GM18907 (cell line): ENCODE data around the gene KRTAP1-1.
"Not testable (repeated sequence)": the region's sequence is repeated elsewhere in the genome, so short reads cannot be mapped to it uniquely, and the experiment has no call there.

ENCODE experiments used
- ATAC-seq: cut with Tn5 transposase; IDR thresholded peaks from one replicate; pipeline ENCODE4 v1.9.1; 2021; ENCODE audit warnings: mild to moderate bottlenecking, moderate library complexity; ENCODE audit not compliant: unreplicated experiment

KRTAP1-1 gene

GRCh38 chr17:41057547-41057946 lies 16.3 kb upstream of the KRTAP1-1 start:
- no peak for ATAC-seq

- not testable (repeated sequence) for ATAC-seq
Observed at GRCh38 chr17:41055130-41055529, 13.9 kb upstream of the KRTAP1-1 start, which contains the start of gene KRTAP2-2. TSS of gene KRTAP2-2 (minus strand) at chr17:41055230. CDS start at chr17:41055211, 19 bp downstream.

DNA sequence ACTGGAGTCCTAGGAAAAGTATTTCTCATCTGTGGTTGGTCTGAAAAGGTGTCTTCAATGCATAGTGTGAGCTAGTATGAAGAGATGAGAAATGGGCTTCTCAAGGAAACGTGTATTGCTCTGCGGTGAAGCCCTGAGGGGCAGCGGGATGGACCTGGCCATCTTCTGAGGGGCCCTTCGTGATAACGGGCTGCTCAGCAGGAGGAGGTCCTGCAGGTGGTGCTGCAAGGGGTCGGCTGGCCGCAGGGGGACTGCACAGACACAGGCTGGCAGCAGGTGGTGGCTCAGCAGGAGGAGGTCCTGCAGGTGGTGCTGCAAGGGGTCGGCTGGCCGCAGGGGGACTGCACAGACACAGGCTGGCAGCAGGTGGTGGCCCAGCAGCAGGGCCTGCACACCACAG lies 13.3 kb upstream of the KRTAP1-1 start:
- not testable (repeated sequence) for ATAC-seq

- ATAC-seq = no peak
Observed at GRCh38 chr17:41054025-41054424, 12.8 kb upstream of the KRTAP1-1 start.

GRCh38 chr17:41052566-41052965 lies 11.3 kb upstream of the KRTAP1-1 start:
- ATAC-seq = no peak

- ATAC-seq = no peak
Observed at GRCh38 chr17:41049110-41049509, 7.9 kb upstream of the KRTAP1-1 start.

- no peak for ATAC-seq
Observed at GRCh38 chr17:41048441-41048840, 7.2 kb upstream of the KRTAP1-1 start.

DNA sequence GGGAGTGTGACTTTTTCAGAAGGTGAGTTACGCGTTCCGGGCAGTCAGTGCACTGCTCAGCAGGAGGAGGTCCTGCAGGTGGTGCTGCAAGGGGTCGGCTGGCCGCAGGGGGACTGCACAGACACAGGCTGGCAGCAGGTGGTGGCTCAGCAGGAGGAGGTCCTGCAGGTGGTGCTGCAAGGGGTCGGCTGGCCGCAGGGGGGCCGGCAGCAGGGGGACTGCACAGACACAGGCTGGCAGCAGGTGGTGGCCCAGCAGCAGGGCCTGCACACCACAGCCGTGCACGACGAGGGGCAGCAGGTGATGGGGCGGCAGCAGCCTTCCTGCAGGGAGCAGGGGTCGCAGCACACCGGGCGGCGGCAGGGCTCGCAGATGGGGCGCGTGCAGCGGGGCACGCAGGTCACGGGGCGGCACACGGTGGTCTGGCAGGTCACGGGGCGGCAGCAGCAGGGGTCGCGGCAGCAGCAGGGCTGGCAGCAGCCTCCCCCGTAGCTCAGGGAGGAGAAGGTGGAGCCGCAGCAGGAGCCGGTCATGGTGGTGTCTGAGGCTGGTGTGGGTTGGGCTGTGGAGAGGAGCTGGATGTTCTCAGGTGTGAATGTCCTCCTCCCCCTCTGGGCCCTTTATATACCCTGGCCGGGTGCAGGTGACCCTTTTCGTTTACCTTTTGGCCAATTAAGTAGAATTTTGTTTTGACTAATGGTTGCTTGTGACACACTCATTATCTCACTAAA lies 5.7 kb upstream of the KRTAP1-1 start, which contains the start of gene KRTAP2-1:
Gene KRTAP2-1 (minus strand): TSS at position 582 of the 731 bp plus-strand sequence. CDS start 49 bp downstream, at position 533.
- ATAC-seq = not testable (repeated sequence)

DNA sequence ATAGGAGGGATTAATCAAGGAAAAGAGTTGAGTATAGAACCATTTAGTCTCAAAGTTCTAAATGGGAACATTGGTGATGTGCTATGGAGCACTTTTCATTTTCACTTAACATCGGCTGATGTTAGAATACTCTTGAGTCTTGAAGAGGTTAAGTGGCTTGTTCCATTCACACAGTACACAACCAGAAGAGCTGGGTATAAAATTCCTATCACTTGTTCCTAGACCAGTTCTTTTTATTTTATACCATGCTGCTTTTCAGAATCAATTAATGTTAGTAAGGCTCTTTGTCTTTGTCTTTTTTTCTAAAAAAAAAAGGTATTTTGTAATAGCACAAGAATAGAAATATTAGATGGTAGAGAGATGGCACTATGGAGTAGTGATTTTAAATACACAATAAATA lies 1.7 kb upstream of the KRTAP1-1 start:
- ATAC-seq = no peak

GRCh38 chr17:41037853-41038350 lies 3.3 kb downstream of the KRTAP1-1 start:
- ATAC-seq = no peak

- ATAC-seq = not testable (repeated sequence)
Observed at GRCh38 chr17:41034346-41034935, 6.8 kb downstream of the KRTAP1-1 start, which contains the start of gene KRTAP1-3. TSS of gene KRTAP1-3 (minus strand) at chr17:41034874. CDS start at chr17:41034821, 53 bp downstream.

DNA sequence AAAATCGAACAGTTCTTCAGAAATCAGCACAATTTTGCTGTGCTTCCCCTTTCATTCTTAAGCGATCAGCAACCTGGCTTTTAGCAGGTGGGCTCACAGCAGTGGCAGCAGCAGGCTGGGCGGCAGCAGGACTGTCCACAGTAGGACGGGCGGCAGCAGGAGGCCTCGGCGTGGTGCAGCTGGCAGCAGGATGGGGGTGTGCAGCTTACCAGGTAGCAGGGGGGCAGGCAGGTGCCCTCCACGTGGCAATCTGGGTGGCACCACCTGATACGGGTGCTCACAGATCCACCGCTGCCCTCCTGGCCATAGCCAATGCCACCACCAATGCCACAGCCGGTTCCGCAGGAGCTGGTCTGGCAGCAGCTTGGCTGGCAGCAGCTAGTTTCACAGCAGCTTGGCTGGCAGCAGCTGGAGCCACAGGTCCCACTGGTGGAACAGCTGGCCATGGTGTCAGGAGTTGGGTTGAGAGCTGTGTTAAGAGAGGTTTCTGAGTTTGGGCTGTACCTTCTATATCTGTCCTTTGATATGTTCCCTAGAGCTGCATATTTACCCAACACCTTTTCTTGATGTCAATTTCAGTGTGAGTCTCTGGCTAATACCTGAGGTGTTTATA lies 11.5 kb downstream of the KRTAP1-1 start, which contains the start of gene KRTAP1-4:
Gene KRTAP1-4 (minus strand): TSS at position 563 of the 613 bp plus-strand sequence. CDS start 117 bp downstream, at position 446.
- ATAC-seq = no peak

DNA sequence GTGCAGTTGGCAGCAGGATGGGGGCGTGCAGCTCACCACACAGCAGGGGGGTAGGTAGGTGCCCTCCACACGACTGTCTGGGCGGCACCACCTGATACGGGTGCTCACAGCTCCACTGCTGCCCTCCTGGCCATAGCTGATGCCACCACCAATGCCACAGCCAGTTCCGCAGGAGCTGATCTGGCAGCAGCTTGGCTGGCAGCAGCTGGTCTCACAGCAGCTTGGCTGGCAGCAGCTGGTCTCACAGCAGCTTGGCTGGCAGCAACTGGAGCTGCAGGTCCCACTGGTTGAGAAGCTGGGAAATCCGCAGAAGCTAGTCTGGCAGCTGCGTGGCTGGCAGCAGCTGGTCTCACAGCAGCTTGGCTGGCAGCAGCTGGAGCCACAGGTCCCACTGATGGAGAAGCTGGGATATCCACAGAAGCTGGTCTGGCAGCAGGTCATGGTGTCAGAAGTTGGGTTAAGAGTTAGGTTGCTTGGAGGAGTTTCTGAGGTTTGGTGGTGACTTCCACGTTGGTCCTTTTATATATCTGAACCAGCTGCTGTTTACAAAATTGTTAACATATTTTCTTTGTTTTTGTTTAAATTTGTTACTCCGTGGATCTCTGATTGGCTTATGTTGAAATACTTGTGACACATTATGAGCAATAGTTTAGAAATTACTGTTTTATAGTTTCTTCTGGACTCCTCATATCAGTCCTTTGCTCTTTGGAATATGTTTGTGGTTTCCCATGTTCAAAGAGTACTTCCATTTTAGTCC lies 14.4 kb downstream of the KRTAP1-1 start, which contains the start of gene KRTAP1-5:
Gene KRTAP1-5 (minus strand): TSS at position 494 of the 757 bp plus-strand sequence. CDS start 53 bp downstream, at position 441.
- ATAC-seq = no peak

DNA sequence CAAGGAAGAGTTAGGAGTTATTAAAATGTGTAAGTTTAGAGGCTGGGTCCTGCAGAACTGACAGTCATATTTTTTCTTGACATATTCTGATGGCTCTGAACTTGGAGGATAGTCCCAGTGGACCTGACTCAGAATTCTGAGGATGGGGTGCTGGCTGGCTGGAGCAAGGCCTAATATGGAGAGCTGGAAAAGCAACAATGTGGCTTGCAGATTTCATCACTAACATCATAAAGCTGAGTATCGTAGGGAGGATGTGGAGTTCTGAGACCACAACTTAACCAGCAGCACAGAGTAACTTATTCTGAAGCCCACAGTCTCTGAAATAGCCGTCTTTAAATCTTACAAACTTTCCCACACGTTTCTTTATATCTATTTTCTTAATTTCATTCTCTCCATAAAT lies 16.6 kb downstream of the KRTAP1-1 start:
- ATAC-seq = no peak

DNA sequence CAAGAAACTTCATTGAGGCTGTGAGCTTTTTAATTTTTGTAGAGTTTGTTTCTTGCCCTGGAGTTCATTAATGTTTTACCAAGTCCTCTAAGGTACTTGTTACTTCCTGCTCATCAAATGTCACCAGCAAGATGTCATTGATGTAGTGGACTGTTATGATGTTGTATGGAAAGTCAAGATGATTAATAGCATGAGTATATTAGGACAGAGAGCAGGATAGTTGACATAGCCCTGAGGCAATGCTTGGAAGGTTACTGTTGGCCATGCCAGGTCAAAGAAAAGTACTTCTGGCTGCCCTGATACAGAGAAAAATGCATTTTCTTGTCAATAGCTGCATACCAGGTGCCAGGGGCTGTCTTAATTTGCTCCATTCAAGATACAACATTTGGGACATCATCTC lies 20.9 kb downstream of the KRTAP1-1 start:
- no peak for ATAC-seq

DNA sequence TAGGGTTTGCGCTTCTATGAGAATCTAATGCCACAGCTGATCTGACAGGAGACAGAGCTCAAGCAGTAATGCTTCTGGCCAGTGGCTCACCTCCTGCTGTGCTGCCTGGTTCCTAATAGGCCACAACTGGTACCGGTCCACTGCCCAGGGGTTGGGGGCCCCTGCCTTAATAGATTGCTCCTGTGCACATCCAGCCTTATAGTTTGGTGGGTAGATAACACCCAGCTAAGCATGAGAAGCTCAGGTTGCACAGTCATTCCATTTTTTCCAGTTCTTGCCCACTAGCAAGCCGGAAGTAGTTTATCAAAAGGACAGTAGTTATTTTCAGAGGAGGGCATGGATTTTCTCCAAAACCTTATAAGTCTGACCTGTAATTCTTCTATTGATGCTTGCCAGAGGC lies 21.8 kb downstream of the KRTAP1-1 start:
- ATAC-seq = no peak

GRCh38 chr17:41018541-41018940 lies 22.7 kb downstream of the KRTAP1-1 start:
- ATAC-seq = no peak

DNA sequence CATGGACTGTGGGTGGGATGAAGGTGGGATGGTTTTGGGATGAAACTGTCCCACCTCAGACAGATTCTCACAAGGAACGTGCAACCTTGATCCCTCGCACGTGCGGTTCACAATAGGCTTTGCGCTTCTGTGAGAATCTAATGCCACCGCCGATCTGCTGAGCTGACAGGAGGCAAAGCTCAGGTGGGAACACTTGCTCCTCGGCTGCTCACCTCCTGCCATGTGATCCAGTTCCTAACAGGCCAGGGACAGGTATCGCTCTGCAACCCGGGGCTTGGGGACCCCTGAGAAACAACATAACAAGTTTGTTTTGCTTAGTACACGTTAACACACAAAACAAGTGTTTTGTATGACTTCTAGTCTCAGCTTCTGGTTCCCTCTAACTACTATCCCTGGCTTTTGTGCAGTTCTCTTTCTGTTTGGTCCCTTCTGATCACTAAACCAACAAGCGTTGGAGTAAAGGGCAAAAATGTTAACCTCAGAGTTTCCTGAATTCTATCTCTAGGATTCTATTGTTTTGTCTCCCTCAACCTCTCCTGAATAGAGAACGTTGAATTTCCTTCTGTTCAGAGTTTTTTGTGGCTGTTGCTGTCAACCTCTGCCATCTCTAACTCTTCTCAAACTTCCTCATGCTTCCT lies 24.6 kb downstream of the KRTAP1-1 start:
- ATAC-seq = no peak

DNA sequence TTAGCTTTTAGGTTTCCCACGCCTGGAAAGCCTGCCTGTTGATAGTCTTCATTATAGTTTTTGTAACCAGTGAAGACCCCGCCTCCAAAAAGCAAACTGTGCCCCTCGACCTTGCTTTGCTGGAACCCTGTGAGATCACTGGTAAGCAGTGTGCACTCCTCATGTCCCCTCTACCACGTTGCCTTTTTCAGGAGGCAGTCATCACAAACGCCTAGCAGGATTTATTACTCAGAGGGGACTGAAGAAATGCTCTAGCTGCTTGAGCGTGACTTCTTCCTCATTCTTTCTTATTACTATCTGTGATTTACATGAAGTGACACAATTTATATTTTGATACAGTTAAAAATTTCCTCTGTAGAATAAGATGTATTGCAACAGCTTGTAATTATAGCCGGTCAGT lies 25.8 kb downstream of the KRTAP1-1 start:
- no peak for ATAC-seq

DNA sequence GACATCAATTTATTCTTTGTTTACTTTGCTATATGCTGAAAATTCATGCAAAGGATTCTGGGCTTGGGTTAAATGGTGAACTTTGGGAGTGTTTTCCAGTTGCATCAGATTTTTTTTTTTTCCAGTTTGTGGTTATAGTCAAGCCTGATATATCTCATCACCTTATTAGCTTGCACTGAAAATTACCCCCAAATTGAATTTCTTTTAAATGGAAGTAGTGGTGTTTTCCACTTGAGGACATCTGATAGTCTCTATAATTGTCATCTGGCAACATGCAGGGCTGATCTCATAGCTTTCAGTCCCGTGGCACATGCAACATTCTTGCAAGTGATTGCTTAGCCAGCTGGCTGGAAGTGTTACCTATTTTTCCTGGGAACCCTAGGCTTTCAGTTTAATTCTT lies 27.6 kb downstream of the KRTAP1-1 start:
- ATAC-seq = no peak
